GM12865 (cell line): Measurements from ENCODE around the gene SEPHS2.
"Not testable (repeated sequence)": the region's sequence is repeated elsewhere in the genome, so short reads cannot be mapped to it uniquely, and the experiment has no call there.

Source experiments
- DNase-seq: peaks from one replicate; pipeline ENCODE4 v3.0.0; 2010; ENCODE audit warnings: low read depth
- H3K4me3 ChIP-seq: 2 replicates; pipeline ENCODE4 v1.5.1; 2011; ENCODE audit warnings: mild to moderate bottlenecking, low read depth, low read length, control low read depth
- CTCF ChIP-seq: IDR thresholded peaks from 2 replicates; pipeline ENCODE4 v1.5.1; 2011; ENCODE audit warnings: low read length, control low read depth, low read depth, inconsistent platforms; ENCODE audit not compliant: insufficient read depth; ENCODE audit errors: missing control alignments

The SEPHS2 gene

GRCh38 chr16:30488764-30489605, 43.3 kb upstream of the SEPHS2 start:
- no peak for DNase-seq
- TF ChIP-seq CTCF: no peak
- H3K4me3 ChIP-seq: no peak overlapping the region

- no peak for DNase-seq
- no peak overlapping the region for H3K4me3 ChIP-seq
- TF ChIP-seq CTCF: no peak
These were observed 40.3 kb upstream of the SEPHS2 start for GRCh38 chr16:30485818-30486436.

- no peak for DNase-seq
- no peak overlapping the region for H3K4me3 ChIP-seq
- TF ChIP-seq CTCF: no peak
These were observed 39.2 kb upstream of the SEPHS2 start for GRCh38 chr16:30484887-30485286.

- TF ChIP-seq CTCF: peak; percentile 12
- no peak for DNase-seq
- no peak overlapping the region for H3K4me3 ChIP-seq
These were observed 36.7 kb upstream of the SEPHS2 start for GRCh38 chr16:30482366-30482765.

- DNase-seq: no peak
- TF ChIP-seq CTCF: no peak
- H3K4me3 ChIP-seq: no peak overlapping the region
These were observed 35.7 kb upstream of the SEPHS2 start for GRCh38 chr16:30481381-30481780.

GRCh38 chr16:30478766-30479478, 33.2 kb upstream of the SEPHS2 start:
- DNase-seq: no peak
- TF ChIP-seq CTCF: no peak
- no peak overlapping the region for H3K4me3 ChIP-seq

GRCh38 chr16:30477773-30478172, 32.1 kb upstream of the SEPHS2 start:
- not testable (repeated sequence) for DNase-seq

More at GRCh38 chr16:30477773-30478172, 32.1 kb upstream of the SEPHS2 start:
- H3K4me3 ChIP-seq: not testable (repeated sequence)
